RWPE2 (cell line): ENCODE measurements around the gene ZC3H7B.

Source experiments
- ATAC-seq: fragments of 200-7000 bp; cut with Tn5 transposase; 3 replicates; pipeline ENCODE4 v1.9.1; 2021; ENCODE audit warnings: low read depth
- DNase-seq: peaks from one replicate; pipeline ENCODE4 v3.0.0-alpha.2; 2020; ENCODE audit warnings: low spot score
- H3K27ac ChIP-seq: fragments of 450-650 bp; 2 replicates; pipeline ENCODE4 v1.5.1; 2017; ENCODE audit warnings: mild to moderate bottlenecking; ENCODE audit not compliant: poor library complexity, severe bottlenecking
- H3K27me3 ChIP-seq: fragments of 250-450 bp; sonication (Bioruptor Pico); 2 replicates; pipeline ENCODE4 v1.5.1; 2021; ENCODE audit warnings: mild to moderate bottlenecking, moderate library complexity; ENCODE audit not compliant: insufficient read depth, poor library complexity, severe bottlenecking
- H3K36me3 ChIP-seq: fragments of 250-450 bp; sonication (Bioruptor Pico); 2 replicates; pipeline ENCODE4 v1.5.1; 2020; ENCODE audit warnings: low read depth, mild to moderate bottlenecking, moderate library complexity
- H3K4me1 ChIP-seq: fragments of 250-450 bp; sonication (Bioruptor Pico); 2 replicates; pipeline ENCODE4 v1.5.1; 2021; ENCODE audit warnings: mild to moderate bottlenecking, moderate library complexity; ENCODE audit not compliant: insufficient read depth, poor library complexity, severe bottlenecking
- H3K4me3 ChIP-seq: fragments of 250-450 bp; sonication (Bioruptor Pico); 2 replicates; pipeline ENCODE4 v1.5.1; 2021; ENCODE audit warnings: mild to moderate bottlenecking, moderate library complexity; ENCODE audit not compliant: severe bottlenecking
- H3K9me3 ChIP-seq: fragments of 250-450 bp; sonication (Bioruptor Pico); 2 replicates; pipeline ENCODE4 v1.5.1; 2021; ENCODE audit warnings: mild to moderate bottlenecking, moderate library complexity; ENCODE audit not compliant: severe bottlenecking
- CTCF ChIP-seq: fragments of 450-650 bp; IDR thresholded peaks from one replicate; pipeline ENCODE4 v1.5.1; 2017; ENCODE audit warnings: mild to moderate bottlenecking, moderate library complexity; ENCODE audit not compliant: poor library complexity, severe bottlenecking

The ZC3H7B gene

DNA sequence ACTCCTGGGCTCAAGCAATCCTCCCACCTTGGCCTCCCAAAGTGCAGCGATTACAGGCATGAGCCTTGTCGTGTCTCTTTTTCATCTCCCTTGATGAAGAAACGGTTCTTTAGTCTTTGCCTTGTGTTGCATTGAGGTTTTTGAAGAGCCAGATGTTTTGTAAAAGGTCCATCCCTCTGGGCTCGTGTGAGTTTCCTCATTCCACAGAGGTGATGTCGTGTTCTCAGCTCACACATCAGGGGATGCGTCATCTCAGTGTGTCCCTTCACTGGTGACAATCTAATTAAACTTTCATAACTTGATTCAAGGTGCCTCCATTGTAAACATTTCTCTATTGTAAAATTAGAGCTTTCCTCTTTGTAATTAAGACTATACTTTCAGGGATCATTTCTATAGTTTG lies 50.7 kb downstream of the ZC3H7B start:
- no peak overlapping the region for H3K27ac ChIP-seq
- TF ChIP-seq CTCF, result no peak
- ATAC-seq (no peak), DNase-seq (no peak)
- H3K27me3 ChIP-seq, result no peaks in the 10 kb centered on the region
- H3K4me1 ChIP-seq, result no peaks in the 10 kb centered on the region
- peaks cover 69% of the 10 kb centered on the region for H3K36me3 ChIP-seq
- H3K4me3 ChIP-seq, result no peak overlapping the region
- no peaks in the 10 kb centered on the region for H3K9me3 ChIP-seq

DNA sequence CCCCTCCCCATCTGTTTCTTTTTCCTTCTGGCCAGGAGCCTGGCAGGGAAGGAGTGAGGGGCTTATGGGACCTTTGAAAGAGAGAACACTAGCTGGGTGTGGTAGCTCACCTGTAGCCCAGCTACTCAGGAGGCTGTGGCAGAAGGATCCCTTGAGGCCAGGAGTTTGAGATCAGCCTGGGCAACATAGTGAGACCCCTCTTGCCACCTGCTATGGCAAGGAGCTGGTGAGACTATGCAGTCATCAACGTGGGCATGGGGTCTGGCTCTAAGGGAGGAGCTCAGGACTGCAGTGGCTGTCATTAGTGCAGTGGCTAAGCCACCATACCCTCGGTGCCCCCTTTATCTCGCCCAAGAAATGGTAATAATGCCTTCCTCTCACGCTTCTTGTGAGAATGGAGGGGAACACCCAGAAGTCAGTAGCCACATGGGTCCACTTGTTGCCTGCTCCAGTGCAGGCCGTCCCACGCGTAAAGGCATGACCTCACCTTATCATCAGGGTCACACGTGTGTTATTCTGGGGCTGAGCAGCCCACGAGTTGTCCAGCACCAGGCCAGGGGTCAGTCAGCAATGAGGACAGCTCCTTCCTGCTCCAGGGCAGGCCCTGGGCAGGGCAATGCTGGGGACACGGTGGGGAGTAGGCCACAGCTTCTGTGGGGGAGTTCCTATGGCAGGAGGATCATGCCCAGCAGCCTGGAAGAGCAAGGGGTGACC lies 52.7 kb downstream of the ZC3H7B start:
- no peak for ATAC-seq
- H3K4me1 ChIP-seq, result no peaks in the 10 kb centered on the region
- peak; percentile 38 for DNase-seq
- TF ChIP-seq CTCF, result no peak
- no peaks in the 10 kb centered on the region for H3K9me3 ChIP-seq
- H3K27me3 ChIP-seq, result no peaks in the 10 kb centered on the region
- H3K36me3 ChIP-seq, result peaks cover 57% of the 10 kb centered on the region
- no peak overlapping the region for H3K4me3 ChIP-seq
- H3K27ac ChIP-seq, result no peak overlapping the region

- TF ChIP-seq CTCF, result no peak
- ATAC-seq (no peak), DNase-seq (peak; percentile 46)
- peaks cover 47% of the 10 kb centered on the region for H3K36me3 ChIP-seq
- H3K4me1 ChIP-seq, result no peaks in the 10 kb centered on the region
- H3K9me3 ChIP-seq, result no peaks in the 10 kb centered on the region
- H3K27me3 ChIP-seq, result no peaks in the 10 kb centered on the region
- no peak overlapping the region for H3K4me3 ChIP-seq
- H3K27ac ChIP-seq, result no peak overlapping the region
These were observed 53.7 kb downstream of the ZC3H7B start for GRCh38 chr22:41354979-41355378.

DNA sequence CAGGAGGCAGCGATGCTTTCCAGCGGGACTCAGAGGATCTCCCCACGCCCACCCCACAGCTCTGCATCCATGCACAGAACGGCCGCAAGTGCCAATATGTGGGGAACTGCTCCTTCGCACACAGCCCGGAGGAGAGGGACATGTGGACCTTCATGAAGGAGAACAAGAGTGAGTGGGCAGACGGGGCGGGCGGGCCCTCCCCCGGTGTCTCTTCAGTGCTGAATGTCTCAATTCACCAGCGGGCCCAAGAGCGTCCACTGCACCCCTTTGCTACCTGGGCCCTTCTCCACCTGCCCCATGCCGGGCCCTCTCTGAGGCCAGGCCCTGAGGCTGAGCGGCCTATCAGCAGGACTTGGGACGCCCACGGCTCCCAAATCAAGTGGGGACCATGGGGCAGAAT lies 54.6 kb downstream of the ZC3H7B start:
- H3K4me1 ChIP-seq, result no peaks in the 10 kb centered on the region
- TF ChIP-seq CTCF, result no peak
- peaks cover 38% of the 10 kb centered on the region for H3K36me3 ChIP-seq
- no peaks in the 10 kb centered on the region for H3K27me3 ChIP-seq
- no peaks in the 10 kb centered on the region for H3K9me3 ChIP-seq
- no peak for ATAC-seq
- no peak for DNase-seq
- no peak overlapping the region for H3K27ac ChIP-seq
- H3K4me3 ChIP-seq, result no peak overlapping the region

DNA sequence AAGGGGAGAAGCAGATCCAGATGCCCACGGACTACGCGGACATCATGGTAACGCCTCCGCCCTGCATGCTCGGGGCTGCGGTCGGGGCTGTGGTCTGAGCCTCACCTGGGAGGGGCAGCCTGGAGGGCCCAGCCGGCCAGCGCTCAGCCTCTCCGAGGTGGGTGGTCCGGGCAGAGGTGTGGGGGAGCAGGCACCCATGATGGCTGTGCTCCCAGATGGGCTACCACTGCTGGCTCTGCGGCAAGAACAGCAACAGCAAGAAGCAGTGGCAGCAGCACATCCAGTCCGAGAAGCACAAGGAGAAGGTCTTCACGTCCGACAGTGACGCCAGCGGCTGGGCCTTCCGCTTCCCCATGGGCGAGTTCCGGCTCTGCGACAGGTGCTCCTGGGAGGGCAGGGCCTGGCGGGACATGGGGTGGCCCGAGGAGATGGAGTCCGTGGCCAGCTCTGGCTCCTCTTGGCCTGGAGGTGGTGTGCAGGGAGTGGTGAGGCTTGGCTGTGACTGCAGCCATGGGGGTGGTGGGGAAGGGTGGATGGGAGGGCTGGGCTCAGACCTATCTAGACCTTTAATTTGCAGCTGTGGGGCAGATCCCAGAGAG lies 55.2 kb downstream of the ZC3H7B start:
- H3K36me3 ChIP-seq, result peaks cover 32% of the 10 kb centered on the region
- H3K4me1 ChIP-seq, result no peaks in the 10 kb centered on the region
- H3K27ac ChIP-seq, result no peak overlapping the region
- H3K27me3 ChIP-seq, result no peaks in the 10 kb centered on the region
- H3K9me3 ChIP-seq, result no peaks in the 10 kb centered on the region
- ATAC-seq, result no peak
- TF ChIP-seq CTCF, result no peak
- DNase-seq, result no peak
- H3K4me3 ChIP-seq, result no peak overlapping the region
